Daoy (cell line): Measurements from ENCODE around the gene TBC1D22A. TPM values are rescaled to one million over a fixed set of nuclear protein-coding genes. Genes with fewer than 3 reads are reported as not detected.
A peak's percentile ranks its signal among the peaks of the same experiment; 100 is the strongest.

Experiments
- DNase-seq: peaks from one replicate; pipeline ENCODE4 v3.0.0-alpha.2; 2015; ENCODE audit warnings: low read depth
- total RNA-seq: library from RNA; depleted of rRNA; stranded (reverse); fragments of >200 nt; shearing (Covaris generic); gene quantifications from 2 replicates; pipeline ENCODE4 v1.2.3, GENCODE V29; 2014

TBC1D22A gene
- total RNA-seq, 1 experiment from 2014 or later: 8.7 TPM

- no peak for DNase-seq
These were observed 171.8 kb downstream of the TBC1D22A start for GRCh38 chr22:46934172-46934745.

- peak; percentile 93 for DNase-seq
These were observed 172.5 kb downstream of the TBC1D22A start for GRCh38 chr22:46934746-46935491.

- DNase-seq: no peak
These were observed 173.3 kb downstream of the TBC1D22A start for GRCh38 chr22:46935506-46936377.

- DNase-seq: no peak
These were observed 174.0 kb downstream of the TBC1D22A start for GRCh38 chr22:46936378-46936903.

GRCh38 chr22:46937185-46937584, 174.7 kb downstream of the TBC1D22A start:
- DNase-seq: no peak

GRCh38 chr22:46937939-46938338, 175.5 kb downstream of the TBC1D22A start:
- no peak for DNase-seq

GRCh38 chr22:46941968-46942798, 179.7 kb downstream of the TBC1D22A start:
- DNase-seq: no peak

- DNase-seq: no peak
These were observed 180.6 kb downstream of the TBC1D22A start for GRCh38 chr22:46942799-46943785.

GRCh38 chr22:46945481-46945880, 183.0 kb downstream of the TBC1D22A start:
- DNase-seq: no peak

- DNase-seq: no peak
These were observed 184.0 kb downstream of the TBC1D22A start for GRCh38 chr22:46946383-46946962.

- DNase-seq: no peak
These were observed 185.2 kb downstream of the TBC1D22A start for GRCh38 chr22:46947516-46948257.

- no peak for DNase-seq
These were observed 186.1 kb downstream of the TBC1D22A start for GRCh38 chr22:46948411-46949144.

GRCh38 chr22:46951350-46951749, 188.9 kb downstream of the TBC1D22A start:
- no peak for DNase-seq

GRCh38 chr22:46951973-46952372, 189.5 kb downstream of the TBC1D22A start:
- no peak for DNase-seq

GRCh38 chr22:46953968-46954765, 191.7 kb downstream of the TBC1D22A start:
- no peak for DNase-seq

- no peak for DNase-seq
These were observed 192.3 kb downstream of the TBC1D22A start for GRCh38 chr22:46954781-46955180.

GRCh38 chr22:46956498-46957215, 194.2 kb downstream of the TBC1D22A start:
- no peak for DNase-seq
